Measurements from ENCODE around the gene RIT2.

RIT2 gene

GRCh38 chr18:42922363-42922762, 193.1 kb downstream of the RIT2 start:
- no peak for DNase-seq

GRCh38 chr18:42921226-42921737, 194.2 kb downstream of the RIT2 start:
- DNase-seq = no peak

GRCh38 chr18:42920621-42921020, 194.9 kb downstream of the RIT2 start:
- DNase-seq = no peak

GRCh38 chr18:42915299-42915698, 200.2 kb downstream of the RIT2 start:
- no peak for DNase-seq

GRCh38 chr18:42914476-42914875, 201.0 kb downstream of the RIT2 start:
- no peak for DNase-seq

- no peak for DNase-seq
Measured at GRCh38 chr18:42909095-42909494, 206.4 kb downstream of the RIT2 start.

- DNase-seq = no peak
Measured at GRCh38 chr18:42906761-42907160, 208.7 kb downstream of the RIT2 start.

GRCh38 chr18:42901161-42901560, 214.3 kb downstream of the RIT2 start:
- DNase-seq = no peak

GRCh38 chr18:42893977-42894376, 221.5 kb downstream of the RIT2 start:
- no peak for DNase-seq

- no peak for DNase-seq
Measured at GRCh38 chr18:42892181-42892580, 223.3 kb downstream of the RIT2 start.

GRCh38 chr18:42891705-42892104, 223.8 kb downstream of the RIT2 start:
- no peak for DNase-seq

GRCh38 chr18:42883169-42883568, 232.3 kb downstream of the RIT2 start:
- DNase-seq = no peak

GRCh38 chr18:42882122-42882521, 233.4 kb downstream of the RIT2 start:
- no peak for DNase-seq

GRCh38 chr18:42872838-42873237, 242.6 kb downstream of the RIT2 start:
- DNase-seq = no peak

GRCh38 chr18:42864876-42865275, 250.6 kb downstream of the RIT2 start:
- DNase-seq = no peak

- no peak for DNase-seq
Measured at GRCh38 chr18:42861271-42861670, 254.2 kb downstream of the RIT2 start.

- DNase-seq = no peak
Measured at GRCh38 chr18:42860548-42860947, 254.9 kb downstream of the RIT2 start.

GRCh38 chr18:42860011-42860410, 255.5 kb downstream of the RIT2 start:
- DNase-seq = no peak

- DNase-seq = no peak
Measured at GRCh38 chr18:42854558-42854957, 260.9 kb downstream of the RIT2 start.

- no peak for DNase-seq
Measured at GRCh38 chr18:42850174-42851083, 265.1 kb downstream of the RIT2 start.

- no peak for DNase-seq
Measured at GRCh38 chr18:42839408-42839807, 276.1 kb downstream of the RIT2 start.

GRCh38 chr18:42838546-42839145, 276.8 kb downstream of the RIT2 start:
- no peak for DNase-seq

GRCh38 chr18:42830936-42831335, 284.5 kb downstream of the RIT2 start:
- DNase-seq = no peak

- DNase-seq = no peak
Measured at GRCh38 chr18:42828881-42829280, 286.6 kb downstream of the RIT2 start.
